Activated naive CD4-positive, alpha-beta T cell (primary cell): Measurements from ENCODE around the gene ZNF286A.
A peak's percentile ranks its signal among the peaks of the same experiment; 100 is the strongest.
"Not testable (repeated sequence)": the region's sequence is repeated elsewhere in the genome, so short reads cannot be mapped to it uniquely, and the experiment has no call there.

Experiments used
- DNase-seq, 4 experiments: peaks; one replicate each; lab custom pipeline; 2025; lab: John Stamatoyannopoulos, UW

ZNF286A gene

DNA sequence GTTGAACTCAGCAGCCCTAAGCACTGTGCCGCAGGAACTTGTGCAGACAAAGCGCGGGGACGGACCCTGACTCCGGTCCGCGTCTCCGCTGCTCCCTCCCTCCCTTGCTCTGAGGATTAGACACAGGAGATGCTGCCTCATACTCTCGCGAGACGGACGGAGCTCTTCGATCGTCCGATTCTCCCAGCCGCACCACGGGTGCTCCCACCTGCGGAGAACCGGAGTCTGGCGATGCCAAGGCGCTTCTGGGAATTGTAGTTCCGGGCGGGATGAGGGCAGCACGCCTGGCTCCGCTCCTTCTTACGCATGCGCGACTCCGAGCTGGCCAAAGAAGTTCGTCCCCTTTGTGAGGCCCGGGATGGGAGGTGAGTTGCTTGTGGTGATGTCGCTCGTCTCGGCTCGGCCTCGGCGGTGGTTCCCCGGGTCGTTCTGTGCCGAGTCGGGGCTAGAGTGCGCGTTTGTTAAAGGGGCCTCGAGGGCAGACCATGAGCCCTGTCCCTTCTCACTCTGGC is at the start of gene ZNF286A:
ZNF286A (plus strand) TSS at position 340 of the 512 bp plus-strand sequence. CDS start 578 bp downstream, outside the sequence.
- peak; percentile 71 to 86 (median 74) for DNase-seq

DNA sequence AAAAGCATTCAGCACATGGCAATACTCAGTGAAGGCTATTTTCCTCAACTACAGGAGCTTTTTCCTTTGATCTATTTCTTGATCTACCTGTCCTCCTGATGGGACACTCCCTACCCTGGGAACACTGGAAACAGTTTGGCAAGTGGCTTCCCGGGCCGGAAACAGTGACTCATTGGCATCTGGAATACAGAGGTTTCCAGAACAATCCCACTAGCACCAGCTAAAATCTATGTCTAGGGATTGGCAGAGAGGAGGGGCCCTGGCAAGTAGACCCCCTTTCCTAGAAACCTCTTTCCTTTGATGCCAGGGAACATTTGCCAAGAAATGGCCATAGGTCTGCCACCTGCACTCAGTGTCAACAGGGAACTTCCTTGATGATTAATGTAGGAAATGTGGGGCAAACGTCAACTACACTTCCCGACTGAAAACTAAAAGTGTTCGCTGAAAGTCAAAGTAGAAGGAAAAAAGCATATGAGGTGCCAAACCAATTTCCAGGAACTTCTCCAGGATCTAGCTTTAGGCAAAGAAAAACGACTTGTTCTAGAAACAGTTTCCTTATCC is 49.6 kb upstream of the ZNF286A start:
- DNase-seq: no peak

DNA sequence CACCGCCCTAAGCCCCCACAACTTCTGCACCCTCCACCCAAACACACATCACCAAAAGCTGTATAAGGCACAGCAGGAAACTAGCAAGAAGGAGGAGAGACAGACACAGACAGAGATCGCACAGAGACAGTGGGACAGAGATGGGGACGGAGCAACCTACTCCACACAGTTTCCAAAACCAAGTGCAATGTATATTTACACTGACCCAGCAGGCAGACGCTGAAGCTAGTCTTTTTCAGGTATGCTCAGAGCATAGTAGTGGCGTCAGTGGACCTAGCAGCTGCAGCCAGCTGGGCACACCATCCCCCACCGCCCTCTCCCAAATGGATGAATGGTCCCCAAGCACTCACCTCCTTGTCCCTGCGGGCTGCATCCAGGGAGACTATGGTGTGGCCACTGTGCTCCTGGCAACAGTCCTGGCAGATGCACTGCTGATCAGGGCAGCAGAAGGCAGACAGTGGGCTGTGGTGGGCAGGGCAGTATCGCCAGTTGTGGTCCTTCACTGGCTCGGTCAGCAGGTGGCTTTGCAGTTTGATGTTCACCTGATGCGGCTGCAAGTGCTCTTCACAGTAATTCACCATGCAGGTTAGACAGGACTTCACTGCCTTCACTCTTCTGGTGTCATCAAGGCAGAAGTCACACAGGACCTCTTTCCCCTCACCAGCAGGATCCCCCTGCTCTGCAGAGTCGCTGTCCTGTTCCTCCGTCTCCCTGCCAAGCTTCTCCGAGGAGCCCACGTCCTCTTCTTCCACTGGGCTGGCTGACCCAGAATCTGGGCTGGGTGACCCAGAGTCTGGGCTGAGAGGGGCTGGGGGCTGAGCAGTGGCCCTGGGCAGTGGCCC is 48.6 kb upstream of the ZNF286A start:
- no peak for DNase-seq

DNA sequence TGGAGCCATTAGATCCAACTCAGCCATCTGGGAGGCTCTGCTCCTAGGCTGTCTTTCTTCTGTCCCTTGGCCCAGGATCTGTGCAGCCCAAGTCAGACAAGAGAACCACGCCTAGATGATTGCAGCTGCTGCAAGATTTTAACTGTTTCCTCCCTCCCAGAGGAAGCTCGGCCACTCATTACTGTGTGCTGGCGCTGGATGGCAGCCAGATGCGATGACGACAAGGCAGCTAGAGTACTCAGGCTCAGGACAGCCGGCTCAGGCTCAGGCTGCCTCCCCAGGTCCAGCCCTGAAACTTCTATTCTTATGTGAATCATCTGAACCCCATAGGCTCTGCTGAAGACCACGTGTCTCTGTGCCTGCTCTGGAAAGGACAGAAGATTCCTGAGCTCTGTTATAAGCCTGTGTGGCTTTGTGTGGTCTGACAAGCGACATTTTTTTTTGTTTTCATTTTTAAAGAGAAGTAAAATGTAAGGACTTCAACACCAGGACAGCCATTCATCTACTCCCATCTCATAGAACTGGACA is 47.9 kb upstream of the ZNF286A start:
- no peak for DNase-seq

DNA sequence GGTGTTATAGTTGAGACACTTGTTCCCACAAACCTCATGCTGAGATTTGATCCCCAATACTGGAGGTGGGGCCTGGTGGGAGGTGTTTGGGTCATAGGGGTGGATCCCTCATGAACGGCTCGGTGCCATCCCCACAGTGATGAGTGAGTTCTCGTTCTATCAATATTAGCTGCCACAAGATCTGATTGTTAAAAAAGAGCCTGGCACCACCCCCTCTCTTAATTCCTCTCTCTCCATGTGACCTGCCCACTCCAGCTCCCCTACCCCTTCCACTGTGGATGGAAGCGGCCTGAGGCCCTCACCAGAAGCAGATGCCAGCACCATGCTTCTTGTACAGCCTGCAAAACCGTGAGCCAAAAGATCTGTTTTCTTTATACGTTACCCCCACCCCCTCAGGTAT is 46.6 kb upstream of the ZNF286A start:
- DNase-seq: no peak

DNA sequence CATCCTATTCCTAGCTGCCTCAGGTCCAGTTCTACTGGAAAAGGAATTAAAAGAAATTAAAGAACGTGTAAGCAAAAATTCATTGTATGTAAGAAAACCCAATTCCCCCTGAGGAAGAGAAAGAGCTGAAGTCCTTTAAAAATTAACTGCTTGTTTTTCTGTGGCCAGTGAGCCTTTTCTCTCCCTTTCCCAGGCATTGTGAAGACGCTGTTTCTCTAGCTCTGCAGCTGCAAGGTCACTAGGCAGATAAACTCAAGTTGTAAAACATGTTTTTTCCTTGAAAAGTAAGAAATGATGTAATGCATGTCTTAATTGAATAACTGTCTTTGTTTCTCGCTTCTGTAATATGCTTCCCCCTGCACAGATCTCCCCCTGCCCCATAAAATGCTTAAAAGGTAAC is 45.2 kb upstream of the ZNF286A start:
- not testable (repeated sequence) for DNase-seq

DNA sequence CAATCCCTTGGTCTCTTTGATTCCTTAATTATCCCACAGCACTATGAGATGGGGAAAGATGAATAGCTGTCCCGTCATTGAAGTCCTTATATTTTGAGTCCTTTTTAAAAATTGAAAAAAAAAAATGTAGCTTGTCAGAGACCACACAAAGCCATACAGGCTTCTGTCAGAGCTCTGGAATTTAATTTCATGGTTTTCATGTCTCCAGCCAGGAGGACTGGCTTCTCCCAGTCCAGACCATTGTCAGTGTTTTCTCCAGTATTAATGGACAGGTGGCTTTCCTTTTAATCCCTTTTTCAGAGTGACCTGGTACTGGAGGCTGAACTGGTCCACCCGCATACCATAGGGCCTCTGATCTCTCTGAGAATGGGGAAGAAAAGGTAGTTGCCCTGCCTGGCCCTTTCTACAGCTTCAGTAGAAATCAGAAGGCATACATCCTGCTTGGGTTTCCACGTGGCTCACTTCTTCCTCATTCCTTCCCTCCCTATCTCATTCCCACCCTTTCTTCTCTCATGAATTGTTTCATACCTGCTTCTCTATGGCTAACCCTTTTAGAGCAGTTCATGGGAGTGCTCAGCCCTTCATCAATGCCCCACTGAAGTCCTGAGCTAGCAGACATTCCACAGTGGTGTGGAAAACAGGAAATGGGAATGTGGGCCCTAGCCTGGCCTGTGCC is 44.5 kb upstream of the ZNF286A start:
- DNase-seq: no peak

DNA sequence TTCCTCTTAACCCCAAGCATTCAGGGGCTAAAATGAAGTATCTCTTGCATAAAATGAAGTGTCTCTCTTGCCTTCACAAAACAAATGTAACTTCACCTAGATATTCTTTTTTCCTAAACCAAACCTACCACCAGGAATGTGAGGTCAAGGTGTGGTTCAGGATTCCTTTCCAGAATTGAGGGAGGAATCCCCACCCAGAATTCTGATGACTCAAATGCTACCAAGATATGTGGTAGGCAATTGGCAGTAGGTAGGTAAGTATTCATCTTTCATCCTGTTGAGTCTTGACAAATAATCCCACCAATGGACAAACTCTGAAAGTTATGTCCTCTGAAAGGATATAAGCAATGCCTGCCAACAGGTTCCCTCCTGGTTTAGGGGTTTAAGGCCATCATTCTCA is 41.7 kb upstream of the ZNF286A start:
- no peak for DNase-seq

DNA sequence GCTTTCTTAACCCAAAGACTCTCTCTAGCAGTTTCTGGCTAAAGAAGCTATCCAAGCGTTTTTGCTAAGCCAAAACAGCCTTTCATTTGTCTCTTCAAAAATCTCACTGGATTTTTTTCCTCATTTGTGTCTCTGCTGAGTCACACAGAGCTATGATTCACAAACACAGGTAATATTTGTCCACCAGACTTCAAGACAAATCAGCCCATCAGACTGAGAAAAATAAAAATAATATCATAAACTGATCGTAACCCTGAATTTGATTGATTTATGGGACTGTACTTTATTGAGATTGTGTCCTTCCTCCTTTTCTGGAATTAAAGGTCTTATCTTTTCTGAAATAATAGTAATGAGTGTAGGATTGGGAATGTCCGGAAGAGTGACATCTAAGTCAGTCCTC is 41.3 kb upstream of the ZNF286A start:
- no peak for DNase-seq

DNA sequence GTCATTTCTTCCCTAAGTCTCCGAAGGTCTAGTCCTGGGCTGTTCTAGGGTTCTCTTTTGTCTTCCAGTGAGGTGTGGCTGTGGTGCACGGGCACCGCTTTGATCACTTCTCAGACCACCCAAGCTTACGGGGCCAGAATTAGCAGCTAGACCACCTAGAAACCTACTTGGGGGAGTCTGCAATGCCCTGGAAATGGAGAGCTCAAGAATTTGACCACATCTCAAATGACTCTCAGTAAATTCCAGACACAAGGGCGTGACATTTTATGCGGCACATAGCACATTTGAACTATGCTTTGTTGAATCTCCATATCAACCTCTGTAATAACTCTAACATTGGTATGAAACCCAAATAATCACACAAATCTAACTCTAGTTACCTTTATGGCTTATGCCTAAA is 40.3 kb upstream of the ZNF286A start:
- no peak for DNase-seq

DNA sequence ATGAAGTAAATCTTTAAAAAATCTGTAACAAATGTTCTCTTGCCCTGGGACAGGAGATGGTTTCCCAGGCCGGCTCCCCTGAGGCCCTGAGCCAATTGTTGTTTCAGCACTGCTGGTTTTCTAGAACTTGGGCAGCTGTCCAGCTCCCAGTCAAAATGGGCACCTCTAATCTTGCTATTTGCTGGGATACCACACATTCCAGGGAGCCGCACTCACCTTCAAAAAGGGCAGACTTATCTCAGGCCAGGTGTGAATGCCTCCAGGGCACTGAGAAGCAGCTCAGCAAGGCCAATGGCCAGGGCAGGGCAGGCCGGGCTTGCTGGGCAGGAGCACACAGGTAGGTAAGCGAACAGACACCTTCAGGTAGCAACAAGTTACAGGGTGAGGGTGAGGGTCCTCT is 39.9 kb upstream of the ZNF286A start:
- no peak for DNase-seq

DNA sequence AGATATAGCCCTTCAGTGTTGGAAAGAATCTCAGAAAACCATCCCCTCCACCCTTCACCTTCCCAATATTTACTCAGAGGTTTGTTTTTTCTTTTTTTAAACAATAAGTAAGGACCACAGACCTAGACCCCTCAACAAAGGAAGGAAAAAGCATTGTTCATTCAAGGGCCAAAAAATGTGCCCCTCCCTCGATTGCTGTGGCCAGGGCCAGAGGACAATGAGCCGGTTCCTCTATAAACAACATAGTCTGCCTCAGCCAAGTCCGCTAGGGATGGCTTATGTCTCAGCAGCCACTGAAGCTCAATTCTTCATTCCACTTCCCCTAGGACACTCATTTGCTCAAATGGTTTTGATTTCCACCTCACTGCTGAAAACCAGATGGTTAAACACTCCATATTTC is 39.5 kb upstream of the ZNF286A start:
- no peak for DNase-seq

DNA sequence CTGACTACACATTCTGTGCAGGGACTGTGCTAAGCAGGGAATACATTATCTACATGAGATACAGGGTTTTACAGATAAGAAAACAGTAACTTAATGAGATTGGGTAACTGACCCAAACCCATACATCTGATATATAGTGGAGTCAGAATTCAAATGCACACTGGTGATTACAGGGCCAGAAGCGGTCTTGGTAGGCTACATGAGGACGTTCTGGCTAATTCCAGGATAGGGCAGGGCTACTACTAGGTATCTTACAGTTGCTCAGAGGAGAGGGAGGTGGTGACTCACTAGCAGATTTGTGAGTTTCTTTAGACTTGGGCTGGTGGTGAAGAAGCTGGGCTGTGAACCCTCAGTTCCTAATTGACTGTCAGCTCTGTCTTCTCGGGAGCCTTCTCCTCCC is 36.9 kb upstream of the ZNF286A start:
- DNase-seq: no peak

DNA sequence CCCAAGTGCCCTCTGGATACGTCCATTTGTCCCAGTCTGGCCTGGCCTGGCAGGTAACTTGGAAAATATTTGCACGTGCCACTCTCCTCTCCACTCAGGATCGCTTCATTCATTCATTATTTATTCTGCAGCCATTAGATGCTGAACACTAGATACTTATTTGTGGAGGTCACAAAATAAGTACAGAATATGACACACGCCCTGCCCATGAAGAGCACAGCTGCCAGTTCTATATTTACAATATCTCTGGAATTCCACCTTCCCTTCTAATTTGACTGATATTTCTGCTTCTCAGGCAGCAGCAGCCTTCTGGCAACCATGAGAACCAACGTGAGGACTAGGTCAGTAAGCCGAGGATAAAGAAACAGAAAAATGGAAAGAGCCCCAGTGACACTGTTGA is 36.4 kb upstream of the ZNF286A start:
- no peak for DNase-seq

DNA sequence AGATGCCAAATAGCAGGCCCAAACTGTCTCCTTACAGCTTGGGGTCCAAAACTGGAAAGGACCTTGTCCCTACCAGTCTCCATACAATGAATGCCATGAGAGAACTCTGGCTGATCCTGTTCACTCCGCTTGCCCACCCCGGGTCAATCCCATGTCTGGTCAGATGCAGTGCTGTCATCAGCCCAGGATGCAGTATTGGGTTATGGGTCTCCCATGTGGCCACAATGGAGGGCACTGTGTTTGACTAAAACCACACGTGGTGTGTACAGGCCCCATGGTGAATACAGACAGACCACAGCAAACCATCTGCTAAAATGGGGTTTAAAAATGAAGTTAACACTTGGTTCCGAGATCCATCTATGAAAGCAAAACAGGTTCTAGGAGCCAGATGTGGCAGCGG is 35.9 kb upstream of the ZNF286A start:
- DNase-seq: no peak

DNA sequence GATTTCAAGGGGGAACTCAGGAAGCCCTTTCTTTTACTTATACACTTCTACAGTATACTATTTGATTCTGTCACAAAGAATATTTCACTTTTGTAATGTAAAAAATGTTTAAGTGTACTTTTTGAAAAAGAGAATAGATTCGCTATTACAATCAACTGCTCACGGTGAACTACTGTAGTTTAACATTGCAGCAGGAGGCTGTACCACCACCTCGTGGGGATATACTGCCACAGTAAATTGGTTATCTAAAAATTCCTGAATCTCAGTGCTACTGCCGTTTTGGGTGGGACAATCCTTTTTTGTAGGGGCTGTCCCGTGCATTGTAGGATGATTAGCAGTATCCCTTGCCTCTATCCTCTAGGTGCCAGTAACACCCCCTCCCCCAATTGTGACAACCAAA is 30.0 kb upstream of the ZNF286A start:
- not testable (repeated sequence) for DNase-seq

DNA sequence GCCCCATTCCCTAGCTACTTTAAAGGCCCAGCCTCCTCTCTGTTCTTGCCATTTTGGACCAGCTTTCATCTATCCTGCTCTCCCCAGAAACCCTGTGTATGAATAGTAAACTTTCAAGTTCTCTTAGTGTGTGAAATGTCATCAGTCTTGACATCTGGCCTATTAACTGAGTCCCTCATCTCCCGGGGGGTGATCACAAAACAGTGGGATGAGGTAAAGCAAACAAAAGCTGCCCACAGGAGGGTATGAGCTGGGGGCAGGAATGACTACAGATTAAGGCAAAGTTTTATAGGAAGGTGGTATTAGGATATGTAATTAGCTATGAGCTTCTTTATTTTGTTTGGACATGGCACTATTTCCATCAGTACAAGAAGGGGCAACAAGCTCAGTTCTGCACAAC is 24.9 kb upstream of the ZNF286A start:
- not testable (repeated sequence) for DNase-seq

DNA sequence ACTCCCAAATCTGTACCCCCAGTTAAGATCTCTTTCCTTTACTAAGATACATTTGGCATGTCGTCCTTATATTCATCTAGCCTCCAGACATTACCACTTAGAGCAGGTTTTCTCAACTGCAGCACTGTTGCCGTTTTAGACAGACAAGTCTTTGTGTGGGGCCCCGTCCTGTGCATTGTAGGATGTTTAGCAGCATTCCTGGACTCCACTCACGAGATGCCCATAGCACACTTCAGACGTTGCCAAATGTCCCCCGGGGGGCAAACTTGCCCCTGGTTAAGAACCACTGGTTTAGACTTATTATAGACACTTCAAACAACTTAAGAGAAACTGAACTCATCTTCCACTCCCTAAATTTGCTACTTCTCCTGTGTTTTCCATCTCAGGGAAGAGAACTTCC is 23.6 kb upstream of the ZNF286A start:
- DNase-seq: not testable (repeated sequence)

DNA sequence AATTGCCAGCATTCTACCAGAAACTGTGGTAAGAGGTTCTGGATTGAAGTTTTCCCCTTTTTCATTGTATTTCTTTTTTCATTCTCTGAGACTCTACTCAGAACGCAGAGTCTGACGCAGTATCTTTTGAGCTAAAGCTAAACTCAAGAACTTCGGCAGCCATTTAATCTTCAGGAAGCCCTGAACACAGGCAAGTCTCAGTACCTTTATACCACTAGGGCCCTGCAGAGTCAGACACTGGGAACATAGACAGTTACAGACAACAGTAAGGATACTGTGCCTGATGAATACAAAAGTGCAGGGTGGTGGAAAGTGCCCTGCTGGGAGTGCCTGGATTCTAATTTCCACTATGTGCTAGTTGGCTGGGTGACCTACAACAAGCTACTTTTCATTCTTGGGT is 16.4 kb upstream of the ZNF286A start:
- not testable (repeated sequence) for DNase-seq

DNA sequence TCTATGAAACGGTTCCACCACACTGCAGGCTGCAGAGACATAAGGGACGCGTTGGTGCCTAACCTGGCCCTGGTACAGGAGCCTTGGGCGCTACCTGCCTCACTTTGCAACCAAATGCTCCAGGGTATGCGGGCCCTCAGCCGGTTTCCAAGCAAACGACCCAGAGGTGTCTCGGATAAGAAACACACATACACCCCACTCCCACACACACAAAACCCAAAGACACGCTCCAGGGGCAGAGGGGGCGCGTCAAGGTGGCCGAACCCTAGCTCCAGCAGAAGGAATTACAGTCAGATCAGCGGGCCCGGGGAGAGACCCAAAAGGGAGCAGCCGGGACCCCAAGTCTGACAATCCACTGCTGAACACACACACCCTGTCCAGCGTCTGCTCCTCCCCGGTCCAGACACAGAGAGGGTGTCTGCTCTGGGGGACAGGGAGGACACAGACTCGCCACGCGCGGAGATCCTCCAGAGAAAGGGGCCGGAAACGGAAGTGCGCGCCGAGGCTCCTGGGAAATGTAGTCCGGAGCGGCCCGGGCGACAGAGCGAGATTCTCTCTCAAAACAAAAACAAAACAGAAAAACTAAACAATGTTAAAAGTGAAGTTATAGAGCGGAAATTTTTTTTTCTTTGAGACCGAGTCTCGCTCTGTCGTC is 15.6 kb upstream of the ZNF286A start, which contains the start of gene TRIM16:
TRIM16 (minus strand) TSS at position 488 of the 655 bp plus-strand sequence. CDS start 32,702 bp downstream, outside the sequence.
- DNase-seq: peak; percentile 31 to 74 (median 51)

DNA sequence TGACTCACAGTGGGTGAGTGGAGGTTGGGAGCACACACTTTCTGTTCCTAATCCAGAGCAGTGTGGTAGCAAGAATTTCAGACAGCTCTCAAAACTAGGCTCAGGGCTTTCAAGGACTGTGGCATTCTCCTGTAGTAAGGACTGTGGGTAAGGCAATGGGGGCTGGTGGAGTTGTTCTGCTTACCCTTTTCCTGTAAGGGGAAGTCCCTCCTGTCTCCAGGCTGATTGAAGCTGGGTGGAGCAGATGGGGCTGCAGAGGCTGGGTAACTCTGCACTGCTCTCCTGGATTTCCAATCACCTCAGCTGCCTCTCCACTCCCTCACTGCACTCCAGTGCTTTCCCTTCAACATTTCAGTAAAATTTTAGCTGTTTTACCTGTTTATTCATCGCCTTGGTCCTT is 12.1 kb upstream of the ZNF286A start:
- not testable (repeated sequence) for DNase-seq

DNA sequence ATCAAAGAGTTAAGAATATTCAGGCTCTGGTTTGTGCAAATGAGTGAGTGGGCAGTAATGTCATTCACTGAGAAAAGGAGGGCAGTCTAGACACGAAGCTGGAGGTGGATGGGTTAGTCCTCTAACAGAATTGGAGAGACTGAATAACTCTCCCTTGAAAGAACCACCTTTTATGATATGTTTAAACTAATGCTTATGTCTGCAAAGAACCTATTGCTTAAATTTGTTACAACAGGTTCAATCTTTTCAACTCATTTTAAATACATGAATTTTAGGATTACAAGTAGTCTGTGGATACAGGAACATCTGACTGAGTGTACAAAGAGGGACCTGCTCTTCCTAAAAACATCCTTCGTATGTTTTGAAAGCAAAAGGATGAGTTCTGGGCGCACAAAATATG is 585 bp upstream of the ZNF286A start:
- DNase-seq: not testable (repeated sequence)
